HG02763 (cell line): Measurements from ENCODE around the gene CIB4.

Experiments
- ATAC-seq: cut with Tn5 transposase; IDR thresholded peaks from one replicate; pipeline ENCODE4 v1.9.1; 2021; ENCODE audit warnings: mild to moderate bottlenecking, moderate library complexity; ENCODE audit not compliant: unreplicated experiment

The CIB4 gene

DNA sequence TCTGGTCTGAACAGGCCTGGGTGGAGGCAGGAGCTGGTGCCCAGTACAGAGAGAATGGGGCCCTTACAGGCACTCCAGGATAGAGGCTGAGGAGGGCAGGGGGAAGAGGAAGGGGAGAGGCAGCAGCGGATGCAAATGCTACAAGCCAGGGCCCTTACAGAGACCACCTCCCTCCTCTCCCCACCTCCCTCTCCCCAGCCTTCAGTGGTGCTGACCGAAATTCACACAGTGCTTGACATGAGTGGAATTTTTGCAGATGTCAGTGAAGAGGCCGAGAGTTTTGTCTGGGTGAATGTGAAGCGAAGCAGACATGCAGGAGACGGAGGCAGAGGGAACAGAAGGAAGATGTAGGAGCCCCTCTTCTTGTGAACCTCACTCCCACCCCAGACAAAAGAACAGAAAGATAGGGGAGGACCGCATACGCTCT lies 31.9 kb downstream of the CIB4 start:
- no peak for ATAC-seq

DNA sequence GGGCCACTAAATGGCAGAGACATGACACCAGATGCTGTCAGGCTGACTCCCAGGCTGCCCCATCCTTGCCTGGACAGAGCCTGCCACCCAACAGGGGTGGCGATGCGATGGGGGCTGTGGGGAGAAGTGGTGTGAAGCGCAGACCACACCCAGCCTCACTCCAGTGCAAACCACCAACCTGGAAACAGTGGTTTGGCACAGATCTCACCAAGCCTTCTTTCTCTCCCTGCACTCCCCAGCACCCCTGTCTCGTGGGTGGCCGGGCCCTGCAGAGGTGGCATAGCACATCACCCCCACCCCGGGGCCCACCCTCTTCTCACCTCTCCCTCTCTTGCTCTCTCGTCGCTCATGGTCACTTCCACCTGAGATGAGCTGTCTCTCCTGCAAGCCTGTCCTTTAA lies 32.6 kb downstream of the CIB4 start:
- ATAC-seq, result no peak

DNA sequence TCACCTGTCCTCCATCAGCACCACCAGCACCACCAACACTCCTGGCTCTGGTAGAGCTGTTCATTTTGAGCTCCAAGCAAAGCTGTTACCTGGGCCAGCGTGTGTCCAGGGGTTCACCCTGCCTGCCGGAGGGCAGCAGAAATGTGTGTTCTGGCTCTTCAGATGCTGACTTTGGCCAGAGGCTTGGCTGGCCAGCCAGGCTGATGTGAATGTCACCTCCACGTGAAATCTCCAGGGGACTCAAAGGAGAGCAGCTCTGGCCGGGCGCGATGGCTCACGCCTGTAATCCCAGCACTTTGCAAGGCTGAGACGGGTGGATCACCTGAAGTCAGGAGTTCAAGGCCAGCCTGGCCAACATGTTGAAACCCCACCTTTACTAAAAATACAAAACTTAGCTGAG lies 33.5 kb downstream of the CIB4 start:
- no peak for ATAC-seq

DNA sequence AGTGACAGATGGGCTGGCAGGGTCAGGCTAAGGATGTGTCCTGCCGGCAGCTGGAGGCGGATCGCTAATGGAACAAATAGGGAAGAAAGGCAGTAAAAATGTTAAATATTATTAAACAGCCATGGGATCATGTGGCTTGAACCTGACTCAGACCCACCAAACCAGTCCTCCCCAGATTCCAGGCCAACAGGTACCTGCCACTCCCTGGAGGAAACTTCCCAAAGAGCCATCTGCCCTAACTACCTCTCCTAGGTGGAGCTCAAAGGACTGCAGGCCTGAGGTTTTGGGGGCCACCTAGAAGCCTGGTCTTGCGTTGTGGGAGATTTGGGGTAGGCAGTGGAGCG lies 34.3 kb downstream of the CIB4 start:
- no peak for ATAC-seq

DNA sequence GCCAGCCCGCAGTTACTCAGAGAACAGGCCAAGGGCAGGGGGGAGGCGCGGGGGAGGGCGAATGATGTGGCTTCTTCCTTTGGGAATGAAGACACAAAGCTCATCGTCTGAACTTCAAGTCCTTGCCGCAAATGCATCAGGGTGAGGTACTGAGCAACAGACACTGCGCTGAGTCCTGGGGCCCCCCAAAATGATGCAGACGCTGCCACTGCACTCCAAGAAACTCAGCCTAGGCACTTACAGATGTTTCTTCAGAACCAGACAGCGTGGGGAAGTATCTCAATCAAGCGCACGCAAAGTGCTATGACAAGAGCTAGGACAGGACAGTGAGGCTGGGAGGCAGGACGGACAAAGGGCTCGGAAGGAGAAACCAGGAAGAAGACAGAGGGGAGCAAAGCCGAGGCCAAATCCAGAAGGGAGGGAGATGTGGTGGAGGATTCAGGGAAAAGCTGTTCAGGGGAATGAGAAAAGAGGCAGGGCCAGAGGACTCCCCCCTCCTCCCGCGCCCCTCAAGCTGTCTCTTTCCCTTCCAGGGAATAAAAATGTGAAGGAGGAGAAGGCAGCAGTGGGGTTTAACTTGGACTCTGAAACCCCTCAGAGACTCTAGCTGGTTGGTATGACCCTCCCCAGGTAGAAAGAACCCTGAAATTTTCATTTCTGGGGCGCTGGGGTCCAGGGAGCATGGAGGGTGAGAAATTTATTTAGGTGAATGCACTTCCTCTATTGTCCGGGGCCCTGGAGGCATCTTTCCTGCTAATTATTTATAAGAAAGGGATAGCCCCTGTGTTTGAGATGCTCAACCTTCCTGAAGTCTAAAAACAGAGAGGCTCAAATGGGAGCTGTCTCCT lies 34.9 kb downstream of the CIB4 start:
- no peak for ATAC-seq

DNA sequence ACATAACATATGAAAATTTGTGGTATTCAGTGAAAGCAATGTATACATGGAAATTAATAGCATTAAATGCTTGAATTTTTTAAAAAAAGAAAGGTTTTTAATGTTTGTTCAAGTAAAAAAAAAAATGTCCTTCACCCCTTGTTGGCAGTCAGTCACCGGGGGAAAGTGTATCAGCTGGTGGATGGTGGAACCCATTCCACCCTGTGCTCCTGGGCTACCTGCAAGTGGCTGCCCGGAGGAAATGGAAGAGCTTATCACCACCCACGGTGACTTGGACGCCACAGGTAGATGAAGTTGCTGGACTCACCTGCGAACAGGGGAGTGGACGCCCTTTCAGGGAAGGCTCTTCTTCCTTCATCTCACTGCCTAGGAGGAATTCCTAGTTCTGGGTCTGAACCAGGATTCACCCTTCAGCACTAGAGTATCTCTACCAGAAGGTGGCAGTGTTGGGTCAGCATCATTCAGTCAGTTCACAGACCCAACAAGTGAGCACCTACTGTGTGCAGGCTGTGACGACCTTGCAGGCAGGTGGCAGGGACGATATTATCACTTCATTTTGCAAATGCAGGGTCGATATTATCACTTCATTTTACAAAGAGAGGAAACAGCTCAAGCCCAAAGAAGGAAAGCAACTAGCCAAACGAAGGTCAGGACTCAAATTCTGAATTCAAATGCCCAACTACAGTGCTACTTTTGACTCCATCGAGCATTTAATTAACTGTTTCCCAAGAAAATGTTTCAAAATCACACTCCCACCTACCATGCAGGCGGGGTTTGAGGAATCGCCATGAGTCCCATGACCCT lies 35.8 kb downstream of the CIB4 start:
- no peak for ATAC-seq

DNA sequence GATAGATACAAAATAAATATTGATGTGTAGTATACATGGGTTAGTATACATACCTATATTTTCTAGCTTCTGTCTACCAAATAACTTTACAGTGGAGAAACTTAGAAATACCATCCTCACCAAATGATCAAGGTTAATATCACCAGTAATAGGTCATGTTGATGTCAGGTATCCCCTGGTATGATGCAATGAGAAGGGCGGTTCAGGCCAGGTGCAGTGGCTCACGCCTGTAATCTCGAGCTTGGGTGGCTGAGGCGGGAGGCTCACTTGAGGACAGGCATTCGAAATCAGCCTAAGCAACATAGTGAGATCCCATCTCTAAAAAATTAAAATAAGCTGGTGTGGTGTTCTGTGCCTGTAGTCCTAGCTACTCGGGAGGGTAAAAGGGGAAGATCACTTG lies 38.6 kb downstream of the CIB4 start:
- no peak for ATAC-seq

DNA sequence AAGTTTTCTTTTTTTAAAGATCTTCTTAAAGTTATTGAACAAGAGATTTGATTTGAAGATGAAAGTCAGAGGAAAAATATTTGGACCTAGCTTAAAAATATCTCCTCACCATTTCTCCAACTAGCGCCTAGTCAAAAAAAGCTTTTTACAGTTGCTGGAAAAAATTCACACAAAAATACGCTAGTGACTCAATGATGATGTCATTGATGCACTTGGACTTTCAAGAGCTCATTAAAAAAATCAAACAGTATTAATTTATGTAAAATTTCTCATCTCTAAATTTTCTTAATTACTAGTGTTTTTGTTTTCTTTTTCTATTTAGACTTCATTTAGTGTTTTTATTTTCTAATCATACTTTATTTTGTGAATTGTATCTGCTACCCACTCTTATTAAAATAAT lies 41.8 kb downstream of the CIB4 start:
- ATAC-seq, result no peak

DNA sequence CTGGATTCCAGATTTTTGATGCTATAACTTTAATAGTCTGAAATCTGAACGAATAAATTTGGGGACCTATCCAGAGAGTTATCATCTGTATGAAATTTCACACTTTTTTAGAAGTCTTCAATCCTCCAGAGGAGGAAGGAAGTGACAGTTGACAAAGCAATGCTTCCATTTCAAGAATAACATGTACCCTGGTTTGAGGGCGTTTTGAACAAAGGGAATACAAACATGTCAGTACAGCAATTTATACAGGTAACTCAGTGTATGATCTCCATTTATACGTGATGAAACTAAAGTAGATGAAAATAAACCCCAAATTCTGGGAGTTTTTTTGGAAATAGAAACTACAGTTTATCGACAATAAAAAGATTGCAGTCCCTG lies 42.2 kb downstream of the CIB4 start:
- ATAC-seq, result no peak

DNA sequence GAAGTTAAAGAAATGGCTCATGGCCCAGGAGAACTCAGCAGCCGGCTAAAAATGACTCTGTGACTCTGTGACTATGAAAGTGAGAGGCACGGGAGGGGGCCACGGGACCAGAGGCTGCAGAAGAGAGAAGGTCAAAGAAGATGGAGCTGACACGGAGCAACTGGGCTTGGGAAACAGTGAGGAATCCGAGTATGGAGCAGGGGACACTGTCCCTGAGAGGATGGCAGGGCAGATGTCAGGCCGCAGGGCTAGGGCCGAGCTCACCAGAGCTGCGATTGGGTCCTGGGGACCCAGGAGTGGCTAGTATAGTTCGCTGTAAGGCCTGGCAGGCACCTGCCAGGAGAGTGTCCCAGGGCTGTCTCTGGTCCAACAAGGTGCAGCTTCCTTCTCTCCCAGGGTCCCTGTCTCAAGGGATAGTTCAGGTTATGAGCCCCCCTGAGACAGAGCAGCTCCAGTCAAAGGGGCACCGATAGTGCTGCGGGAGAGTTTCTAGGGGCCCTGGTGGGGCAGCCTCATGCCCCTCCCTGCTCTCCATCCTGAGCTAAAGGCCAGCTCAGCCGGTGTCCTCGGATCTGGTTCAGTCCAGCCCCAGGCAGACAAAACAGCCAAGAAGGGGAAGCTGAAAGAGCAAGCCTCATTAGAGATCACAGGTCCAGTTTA lies 42.7 kb downstream of the CIB4 start:
- no peak for ATAC-seq

DNA sequence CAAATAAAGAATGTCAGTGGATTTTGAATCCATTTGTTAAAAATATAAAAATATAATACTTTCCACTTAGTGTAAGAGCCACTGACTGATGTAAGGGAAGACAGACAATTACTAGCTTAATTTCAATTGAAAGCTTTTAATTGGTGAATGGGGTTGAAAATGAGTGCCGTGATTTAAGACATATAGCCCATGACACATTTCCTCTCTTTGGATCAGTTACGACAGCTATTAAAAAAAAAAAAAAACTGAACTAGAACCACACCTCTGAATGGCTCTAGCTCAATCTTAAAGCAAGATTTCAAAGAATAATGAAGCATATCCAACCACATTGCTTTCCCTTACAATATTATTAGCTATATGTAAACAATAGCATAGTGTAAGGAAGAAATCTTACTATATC lies 44.0 kb downstream of the CIB4 start:
- ATAC-seq, result no peak

DNA sequence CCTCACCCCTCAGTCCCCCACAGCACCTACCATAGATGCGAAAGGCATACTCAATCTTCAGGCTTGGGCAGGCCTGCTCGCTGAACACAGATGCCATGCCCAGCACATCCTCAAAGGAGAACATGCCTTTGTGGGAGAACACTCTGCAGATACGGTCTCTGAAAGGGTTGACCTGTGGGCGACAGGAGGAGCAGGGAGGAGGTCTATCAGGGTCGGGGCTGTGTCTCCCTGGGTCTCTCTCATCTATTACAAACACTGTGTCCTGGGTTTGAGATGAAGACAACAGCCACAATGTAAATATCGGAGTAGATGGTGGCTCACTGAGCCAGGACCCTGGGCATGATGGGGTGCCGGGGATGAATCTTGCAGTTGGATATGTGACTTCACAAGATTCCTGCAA lies 46.0 kb downstream of the CIB4 start:
- ATAC-seq, result no peak

DNA sequence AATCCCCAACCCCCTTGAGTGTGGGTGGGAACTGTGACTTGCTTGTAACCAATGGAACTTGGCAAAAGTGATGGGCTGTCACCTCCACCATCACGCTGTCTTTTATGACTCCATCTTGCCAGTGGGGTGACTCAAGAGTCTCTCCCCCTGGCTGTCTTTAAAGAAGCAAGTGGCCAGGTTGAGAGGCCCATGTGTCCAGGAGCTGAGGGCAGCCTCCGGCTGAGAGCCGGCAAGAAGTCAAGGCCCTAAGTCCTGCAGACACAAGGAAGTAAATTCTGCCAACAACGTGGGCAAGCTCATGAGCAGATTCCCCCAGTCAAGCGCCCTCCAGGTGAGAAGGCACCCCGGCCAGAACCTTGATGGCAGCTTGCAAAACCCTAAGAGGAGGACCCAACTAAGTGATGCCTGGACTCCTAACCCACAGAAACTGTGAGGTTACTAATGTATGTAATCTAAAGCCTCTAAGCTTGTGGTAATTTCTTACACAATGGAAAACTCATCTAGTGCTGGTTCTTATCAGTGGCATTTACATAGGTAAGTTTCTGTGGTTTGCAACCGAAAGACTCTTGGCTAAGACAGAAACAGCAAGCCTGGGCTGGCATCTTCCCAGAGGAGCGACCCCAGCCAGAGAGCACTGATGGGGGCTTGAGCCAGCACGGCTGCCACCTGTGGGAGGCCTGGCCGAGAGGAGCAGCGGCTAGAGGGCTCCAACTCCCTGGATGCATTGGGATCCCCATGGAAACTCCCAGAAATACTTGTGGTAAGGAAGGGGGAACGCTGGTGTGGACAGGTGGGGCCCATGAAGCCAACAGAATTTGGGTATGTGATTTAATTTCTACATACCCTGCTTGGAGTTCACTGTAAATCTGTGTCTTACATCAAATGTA lies 49.3 kb downstream of the CIB4 start:
- no peak for ATAC-seq

DNA sequence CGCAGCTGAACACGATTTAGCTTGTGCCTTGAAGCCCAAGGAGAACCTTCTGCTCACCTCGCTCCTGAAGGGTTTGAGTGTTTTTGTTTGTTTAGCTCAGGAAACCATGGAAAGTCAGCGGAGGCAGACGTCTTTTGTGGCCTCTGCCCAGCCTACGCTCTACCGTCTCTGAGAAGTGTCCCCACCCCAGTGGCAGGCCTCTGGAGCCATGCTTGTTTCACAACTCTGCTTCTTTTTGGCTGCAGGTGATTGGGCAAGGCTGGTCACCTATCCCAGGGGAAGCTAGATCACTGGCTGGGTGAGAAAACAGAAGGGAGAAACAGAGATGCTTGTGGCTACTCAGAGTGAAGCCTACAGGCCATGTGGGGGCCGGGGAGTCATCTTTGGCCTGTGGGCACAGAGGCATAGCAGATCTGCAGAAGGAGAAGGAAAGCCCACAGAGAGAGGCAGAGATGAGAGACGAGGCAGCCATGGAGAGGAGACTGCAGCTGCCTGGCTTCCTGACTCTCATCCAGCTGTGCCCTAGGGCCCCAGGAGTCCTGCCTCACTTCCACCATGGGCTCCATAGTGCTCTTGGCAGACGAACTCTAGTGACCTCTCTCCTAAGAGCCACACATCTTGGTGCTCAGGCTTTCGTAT lies 50.1 kb downstream of the CIB4 start:
- no peak for ATAC-seq

DNA sequence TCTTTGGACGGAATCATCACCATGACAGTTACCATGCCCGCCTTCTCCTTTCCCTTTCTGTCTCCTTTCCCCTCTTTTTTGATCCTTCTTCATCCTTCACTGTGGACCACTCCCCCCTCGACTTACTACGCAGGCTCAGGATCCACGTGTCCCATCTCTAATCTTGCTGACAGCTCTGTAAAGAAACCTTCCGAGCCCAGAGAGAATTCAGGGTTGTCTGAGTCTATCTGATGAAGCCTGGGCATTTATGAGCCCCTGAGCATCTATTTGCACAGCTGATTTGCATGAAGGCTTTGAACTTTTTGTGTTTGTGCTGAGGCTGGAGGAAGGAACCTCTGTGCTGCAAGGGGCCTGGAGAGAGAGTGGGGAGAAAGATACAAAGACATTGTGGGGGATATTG lies 50.7 kb downstream of the CIB4 start:
- no peak for ATAC-seq

DNA sequence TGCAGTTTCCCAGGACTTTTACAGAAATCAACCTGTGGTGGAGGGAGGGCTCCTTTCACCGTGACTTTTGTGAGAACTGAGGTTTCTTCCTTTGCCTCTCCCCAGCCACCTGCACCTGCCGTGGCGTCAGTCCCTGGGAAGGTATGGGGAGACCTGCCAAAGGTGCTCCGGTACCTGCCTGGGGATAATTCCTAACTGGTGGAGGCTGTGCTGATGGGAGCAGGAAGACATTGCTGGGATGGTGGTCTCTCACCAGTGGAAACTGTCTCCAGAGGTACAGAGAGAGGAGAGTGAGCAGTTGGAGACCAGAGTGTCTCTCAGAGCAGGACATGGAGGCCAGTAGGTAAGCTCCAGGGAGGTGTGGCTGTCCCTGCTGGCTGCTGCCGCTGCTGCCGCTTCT lies 52.6 kb downstream of the CIB4 start:
- no peak for ATAC-seq

DNA sequence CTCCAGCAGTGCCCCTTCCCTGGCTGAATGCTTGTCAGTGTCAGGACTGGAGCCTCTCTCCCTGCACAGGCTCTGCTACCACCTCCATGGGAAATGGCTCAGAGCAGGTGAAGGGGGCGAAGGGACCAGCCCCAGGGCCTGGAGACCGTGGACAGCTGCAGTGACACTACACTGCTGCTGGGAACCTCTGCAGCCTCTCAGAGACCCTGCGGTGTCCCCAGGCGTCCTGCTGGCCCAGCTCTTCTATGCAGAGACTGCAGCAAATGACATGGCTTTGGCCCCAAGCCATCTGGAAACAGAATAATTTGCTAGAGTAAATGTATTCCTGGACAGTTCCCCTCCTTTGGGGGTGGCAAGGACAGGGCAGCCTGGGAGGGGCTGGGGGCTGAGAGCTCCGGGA lies 53.2 kb downstream of the CIB4 start:
- no peak for ATAC-seq

DNA sequence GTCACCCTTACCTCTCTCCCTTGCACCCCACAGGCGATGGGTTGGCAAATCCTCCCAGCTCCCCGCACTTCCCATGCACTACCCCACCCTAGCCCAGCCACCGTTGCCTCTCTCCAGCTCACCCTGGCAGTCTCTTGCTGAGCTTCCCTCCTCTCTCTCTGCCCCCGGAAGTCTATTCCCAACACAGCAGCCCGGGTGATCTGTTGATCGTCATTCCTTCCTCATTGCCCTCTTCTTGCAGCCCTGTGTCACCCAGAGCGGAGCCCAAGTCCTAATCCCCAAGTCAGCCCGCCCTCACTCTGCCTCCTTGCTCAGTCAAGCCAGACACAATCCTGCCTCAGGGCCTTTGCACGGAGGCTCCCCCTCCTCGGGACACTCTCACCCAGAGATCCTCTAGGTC lies 55.2 kb downstream of the CIB4 start:
- ATAC-seq, result no peak

DNA sequence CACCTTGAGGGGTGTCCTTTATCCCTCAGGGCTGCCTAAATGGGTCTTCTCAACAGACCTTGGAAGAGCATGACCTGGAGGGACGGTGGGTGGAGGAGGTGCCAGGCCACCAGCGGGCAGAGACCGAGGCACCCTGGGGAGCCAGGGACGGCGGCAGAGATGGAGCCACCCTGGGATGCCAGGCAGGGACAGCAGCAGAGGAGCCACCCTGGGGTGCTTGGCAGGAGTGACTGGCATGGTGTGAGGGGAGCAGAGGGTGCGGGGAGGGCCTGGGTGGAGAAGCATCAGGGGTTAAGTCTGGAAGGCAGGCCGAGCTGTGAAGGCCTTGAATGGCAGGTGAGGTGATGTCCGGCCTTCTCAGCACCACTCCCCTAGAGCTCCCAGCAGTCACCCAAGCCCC lies 56.1 kb downstream of the CIB4 start:
- ATAC-seq, result no peak

DNA sequence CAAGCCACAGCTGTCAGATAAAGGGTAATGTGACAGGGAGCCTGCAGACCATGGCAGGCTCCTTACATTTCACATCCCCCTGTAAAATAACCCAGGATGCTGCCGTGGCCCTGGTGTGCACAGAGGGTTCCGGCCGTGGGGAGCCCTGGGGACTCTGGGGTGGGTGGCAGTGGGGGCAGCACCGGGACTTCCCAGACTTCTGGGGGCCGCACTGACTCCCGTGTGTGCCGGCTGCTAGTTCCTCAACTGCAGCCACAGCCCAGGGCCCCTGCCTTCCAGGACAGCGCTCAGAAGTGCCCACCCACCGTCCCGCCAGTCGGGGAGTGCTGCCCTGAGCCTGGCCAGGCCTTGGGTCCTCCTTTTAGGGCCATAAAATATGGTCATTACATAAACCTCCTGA lies 56.5 kb downstream of the CIB4 start:
- ATAC-seq, result no peak

DNA sequence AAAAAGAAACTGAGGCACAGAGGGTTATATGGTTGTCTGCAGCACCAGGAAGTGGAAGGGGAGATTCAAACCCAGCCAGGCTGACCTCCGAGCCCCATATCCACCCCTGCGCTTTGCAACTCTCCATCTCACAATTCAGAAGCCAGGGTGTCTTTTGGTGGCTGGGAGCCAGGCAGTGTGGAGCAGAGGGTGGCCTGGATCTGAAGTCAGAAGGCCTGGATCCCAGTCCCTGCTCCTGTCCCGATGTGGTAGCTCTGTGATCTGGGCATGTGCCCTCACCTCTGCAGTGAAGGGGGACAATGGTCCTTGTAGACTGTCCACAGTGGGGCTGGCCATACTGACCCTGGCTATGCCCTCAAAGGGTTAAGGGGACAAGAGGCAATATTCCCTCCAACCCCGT lies 57.0 kb downstream of the CIB4 start:
- no peak for ATAC-seq
